ENCODE results near the gene MEGF8.
A peak's percentile ranks its signal among the peaks of the same experiment; 100 is the strongest.
"Not testable (repeated sequence)": the region's sequence is repeated elsewhere in the genome, so short reads cannot be mapped to it uniquely, and the experiment has no call there.

Gene MEGF8

DNA sequence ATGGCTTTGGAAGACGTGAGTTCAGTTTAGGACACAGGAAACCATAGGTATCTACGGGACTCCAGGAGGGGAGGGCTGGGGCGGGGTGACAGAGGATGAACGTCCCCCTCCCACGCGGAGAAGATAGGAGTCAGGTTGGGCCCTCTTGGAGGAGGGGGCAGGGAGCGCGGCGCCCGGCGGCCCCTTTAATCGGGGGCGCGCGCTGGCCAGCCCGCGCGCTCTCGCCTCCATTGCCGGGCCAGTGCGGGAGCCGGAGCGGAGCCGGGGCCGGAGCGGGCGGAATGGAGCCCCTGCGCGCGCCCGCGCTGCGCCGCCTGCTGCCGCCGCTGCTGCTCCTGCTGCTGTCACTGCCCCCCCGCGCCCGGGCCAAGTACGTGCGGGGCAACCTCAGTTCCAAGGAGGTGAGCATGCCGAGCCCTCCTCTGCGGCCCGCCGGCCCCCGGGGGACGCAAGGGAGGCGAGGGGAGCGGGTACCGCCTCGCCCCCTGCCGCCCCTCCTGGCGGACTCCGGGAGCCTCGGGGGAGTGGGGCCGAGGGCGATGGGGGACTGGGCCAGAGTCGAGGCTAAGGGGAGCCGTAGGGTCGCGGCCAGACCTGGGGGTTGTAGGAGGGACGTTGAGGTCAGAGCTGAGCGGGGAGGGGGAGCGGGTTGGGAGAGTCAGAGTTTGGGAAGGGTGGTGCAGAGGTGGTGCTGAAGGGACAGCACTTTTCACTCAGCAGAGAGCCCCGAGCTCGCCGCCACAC, 12.2 kb upstream of the MEGF8 start, which contains the start of gene TMEM145:
Gene TMEM145, plus strand, starts transcription at position 214 of the 744 bp plus-strand sequence. Its CDS starts 68 bp downstream, at position 282.
- peak; percentile 30 for DNase-seq

DNA sequence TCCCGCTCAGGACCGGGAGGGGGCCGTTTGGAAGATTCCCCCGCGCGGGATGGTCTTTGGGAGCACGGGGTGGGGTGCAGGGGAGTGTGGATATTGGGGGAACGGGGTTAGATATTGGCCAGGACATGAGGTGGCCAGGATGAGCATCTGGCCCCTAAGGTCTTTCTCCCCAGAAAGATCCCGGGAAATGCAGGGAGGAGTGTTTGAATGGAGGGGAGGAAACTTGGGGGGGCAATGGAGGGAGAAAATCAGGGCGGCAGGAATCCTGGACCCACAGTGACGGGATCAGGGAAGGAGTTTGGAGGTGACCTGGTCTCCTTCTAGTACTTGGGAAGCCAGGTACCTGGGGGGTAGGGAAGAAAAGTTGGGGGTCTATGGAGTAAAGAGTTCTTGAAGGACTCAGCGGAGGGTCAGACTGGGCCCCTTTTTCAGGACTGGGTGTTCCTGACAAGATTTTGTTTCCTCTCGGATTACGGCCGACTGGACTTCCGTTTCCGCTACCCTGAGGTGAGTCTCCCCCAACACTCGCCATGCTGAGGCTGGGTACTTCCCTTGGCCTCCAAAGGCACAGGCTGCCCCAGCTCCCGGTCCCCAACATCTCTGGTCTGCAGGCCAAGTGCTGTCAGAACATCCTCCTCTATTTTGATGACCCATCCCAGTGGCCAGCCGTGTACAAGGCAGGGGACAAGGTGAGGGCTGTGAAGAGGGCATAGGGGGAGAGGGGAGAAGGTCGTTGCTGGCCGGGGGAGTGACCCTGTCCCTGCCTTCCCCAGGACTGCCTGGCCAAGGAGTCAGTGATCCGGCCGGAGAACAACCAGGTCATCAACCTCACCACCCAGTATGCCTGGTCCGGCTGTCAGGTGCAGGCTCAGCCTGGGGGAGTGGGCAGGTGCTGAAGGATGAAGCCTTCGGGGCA, 11.3 kb upstream of the MEGF8 start:
- no peak for DNase-seq

DNA sequence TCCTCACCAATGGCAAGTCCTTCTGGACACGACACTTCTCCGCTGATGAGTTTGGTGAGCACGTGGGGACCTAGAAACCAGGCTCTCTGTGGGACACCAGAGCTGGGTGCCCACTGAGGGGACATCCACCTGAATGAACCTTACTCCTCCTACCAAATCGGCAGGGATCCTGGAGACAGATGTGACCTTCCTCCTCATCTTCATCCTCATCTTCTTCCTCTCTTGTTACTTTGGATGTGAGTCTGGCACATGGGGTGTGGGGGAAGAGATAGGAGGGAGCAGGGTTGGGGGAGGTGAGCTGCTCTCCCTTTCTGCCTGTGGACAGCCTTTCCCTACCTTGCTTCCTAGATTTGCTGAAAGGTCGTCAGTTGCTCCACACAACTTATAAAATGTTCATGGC, 10.4 kb upstream of the MEGF8 start:
- DNase-seq: no peak

DNA sequence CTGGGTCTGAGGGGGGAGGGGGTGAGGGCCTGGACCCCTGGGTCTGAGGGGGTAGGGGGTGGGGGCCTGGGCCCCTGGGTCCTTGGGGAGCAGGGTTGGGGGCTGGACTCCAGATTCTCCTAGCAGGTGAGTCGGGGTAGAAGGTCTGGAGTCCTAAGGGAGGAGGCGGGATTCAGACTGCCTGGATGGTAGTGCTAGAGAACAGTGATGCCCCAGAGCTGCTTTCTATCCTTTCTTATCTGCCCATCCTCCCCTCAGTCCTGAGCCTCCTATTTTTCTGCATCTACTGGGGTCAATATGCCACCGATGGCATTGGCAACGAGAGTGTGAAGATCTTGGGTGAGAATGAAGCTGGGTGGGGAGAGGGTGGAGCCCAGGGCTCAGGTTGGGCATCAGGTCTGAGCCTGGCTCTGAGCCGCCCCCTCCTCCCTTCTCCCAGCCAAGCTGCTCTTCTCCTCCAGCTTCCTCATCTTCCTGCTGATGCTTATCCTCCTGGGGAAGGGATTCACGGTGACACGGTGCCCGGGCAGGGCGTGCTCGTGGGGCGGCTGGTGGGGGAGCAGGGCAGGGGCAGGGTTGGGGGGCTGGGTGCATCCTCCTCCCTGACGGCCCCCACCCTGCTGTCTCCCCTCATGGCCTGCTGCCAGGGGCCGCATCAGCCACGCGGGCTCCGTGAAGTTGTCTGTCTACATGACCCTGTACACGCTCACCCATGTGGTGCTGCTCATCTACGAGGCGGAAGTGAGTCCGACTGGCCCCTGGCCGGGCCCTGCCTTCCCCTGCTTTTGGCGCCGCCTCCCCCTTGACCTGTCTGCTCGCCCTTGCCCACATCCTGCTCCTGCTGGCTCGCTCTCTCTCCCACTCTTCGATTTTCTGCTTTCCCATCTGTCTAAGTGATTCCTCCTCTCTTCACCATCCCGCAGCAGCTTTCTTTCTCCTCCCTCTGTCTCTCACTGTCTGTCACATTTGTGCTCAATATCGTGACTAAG, 8.9 kb upstream of the MEGF8 start:
- no peak for DNase-seq

DNA sequence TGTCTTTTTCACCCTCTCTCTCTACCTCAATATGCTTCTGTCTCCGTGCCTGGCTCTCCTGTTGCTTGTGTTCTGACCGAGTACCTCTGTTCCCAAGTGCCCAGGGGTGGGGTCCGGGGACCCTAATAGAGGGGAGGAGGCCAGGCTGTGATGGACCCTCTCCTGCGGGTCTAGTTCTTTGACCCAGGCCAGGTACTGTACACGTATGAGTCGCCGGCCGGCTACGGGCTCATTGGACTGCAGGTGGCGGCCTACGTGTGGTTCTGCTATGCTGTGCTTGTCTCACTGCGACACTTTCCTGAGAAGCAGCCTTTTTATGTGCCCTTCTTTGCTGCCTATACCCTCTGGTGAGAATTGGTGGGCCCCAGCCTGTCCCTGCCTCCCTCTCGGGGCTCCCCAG, 7.9 kb upstream of the MEGF8 start:
- DNase-seq: no peak

DNA sequence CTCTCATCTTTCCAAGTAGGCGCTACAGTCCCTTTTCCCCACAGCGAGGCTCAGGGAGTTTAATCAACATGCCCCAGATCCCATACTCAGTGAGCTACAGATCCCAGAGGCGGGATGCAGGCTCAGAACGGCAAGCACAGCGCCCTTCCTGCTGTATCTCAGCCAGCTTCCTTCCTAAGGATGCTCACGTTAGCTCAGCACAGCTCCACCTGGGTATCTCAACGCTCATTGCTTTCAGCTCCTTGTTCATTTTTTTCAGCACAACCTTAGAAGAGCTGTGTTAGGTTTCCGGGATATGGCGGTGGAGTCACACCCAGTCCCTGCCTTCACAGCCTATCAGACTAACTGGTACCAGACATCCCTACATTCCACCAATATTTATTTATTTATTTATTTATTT, 3.1 kb upstream of the MEGF8 start:
- no peak for DNase-seq

DNA sequence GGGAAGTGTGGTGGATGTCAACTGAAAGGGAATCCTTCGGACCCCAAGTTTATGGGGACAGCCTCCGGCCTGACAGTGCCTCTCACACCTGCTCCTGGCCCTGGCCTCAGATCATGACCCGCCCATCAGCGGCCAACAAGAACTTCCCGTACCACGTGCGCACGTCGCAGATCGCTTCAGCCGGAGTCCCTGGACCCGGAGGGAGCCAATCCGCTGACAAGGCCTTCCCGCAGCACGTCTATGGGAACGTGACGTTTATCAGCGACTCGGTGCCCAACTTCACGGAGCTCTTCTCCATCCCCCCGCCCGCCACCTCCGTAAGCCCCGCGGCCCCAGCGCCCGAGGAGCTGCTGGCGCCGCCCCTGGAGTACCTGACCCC, 2.0 kb upstream of the MEGF8 start:
- no peak for DNase-seq

DNA sequence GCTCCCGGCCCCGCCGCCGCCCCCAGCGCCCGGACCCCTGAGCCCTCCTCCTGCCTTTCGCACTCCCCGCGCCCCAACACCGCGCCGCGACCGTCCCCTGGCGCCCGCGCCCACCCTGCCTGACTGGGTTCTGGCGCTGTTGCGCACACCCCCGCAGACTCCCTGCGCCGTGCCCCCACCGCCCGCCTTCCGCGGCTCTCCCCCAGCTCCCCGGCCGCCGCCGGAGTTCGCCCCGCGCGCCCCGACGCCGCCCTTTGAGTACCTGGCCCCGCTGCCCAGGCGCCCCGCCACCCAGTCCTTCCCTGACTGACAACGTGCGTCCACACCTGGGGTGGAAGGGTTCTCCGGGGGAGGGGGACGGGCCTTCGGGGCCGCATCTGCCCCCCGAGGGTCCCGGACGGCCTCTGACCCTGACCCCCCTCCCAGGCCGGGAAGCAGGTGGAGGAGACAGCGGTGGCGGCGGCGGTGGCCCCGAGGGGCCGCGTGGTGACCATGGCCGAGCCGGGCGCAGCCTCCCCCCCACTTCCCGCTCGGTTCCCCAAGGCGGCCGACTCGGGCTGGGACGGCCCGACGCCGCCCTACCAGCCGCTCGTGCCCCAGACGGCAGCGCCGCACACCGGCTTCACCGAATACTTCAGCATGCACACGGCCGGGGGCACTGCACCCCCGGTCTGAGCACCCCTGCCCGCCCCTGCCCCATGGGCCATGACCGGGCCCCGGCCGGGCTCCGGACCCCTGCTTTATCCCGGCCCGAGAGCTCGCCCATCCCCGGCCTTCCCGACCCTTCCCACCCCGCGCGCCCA, 1.4 kb upstream of the MEGF8 start:
- no peak for DNase-seq

DNA sequence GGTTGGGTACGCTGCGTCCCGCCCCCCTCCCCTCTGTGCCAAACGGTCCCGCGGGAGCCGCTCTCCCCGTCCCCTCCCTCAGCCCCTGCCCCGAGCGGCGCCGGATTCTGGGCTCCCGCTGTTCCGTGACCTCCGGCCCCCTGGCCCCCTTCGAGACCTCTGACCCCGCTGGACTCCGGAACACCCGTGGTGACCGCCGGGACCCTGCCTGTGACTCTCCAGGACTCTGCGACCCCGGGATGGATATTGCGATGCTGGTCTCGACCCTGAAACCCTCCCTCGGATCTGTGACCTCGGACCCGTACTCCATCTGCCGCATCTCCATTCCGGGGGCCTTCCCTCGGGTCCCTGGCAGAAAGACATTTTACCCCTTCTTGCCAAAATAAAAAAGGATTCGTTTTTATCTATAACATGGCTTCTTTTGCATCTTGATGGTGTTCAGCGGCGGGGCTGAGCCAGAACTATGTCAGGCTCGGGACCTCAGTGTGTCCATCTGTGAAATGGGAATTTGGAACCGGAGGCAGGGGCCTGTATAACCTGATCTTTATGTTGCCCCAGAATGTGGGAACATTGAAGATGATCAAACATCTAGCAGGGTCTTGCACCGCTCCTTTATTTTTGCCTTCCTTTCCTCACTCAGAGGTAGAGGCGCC, 654 bp upstream of the MEGF8 start:
- no peak for DNase-seq

DNA sequence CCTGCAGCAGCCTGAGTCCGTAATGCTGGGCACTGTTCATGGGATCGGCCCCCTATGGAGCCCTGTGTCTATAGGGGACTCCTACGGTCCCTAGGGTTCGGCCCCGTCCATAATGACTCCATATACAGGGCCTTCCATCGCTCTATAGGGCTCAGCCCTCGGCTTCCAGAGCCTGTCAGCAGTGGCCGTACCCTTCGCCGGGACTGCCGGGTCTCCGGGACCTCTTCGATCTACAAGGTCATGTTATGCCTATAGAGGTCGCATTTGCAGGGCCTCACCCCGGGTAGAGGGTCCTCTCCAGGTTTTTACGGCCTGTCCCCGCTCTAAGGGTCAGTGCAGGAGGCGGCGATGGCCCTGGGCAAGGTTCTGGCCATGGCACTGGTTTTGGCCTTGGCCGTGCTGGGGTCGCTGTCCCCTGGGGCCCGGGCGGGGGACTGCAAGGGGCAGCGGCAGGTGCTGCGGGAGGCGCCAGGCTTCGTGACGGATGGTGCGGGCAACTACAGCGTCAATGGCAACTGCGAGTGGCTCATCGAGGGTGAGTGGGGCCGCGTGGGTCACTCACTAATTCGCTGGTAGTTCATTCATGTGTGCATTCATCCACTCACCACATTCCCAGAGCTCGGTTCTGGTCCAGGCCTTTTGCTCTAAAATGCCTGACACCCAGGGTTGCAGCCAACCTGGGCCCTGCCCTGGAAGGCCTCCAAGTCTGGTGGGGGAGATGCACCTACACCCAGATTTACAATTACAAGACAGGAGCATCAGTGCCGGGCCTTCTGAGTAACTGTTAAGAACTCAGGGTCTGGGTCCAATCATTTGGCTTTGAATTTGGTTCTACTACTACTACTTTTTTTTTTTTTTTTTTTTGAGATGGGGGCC, 699 bp downstream of the MEGF8 start:
- peak; percentile 35 for DNase-seq

DNA sequence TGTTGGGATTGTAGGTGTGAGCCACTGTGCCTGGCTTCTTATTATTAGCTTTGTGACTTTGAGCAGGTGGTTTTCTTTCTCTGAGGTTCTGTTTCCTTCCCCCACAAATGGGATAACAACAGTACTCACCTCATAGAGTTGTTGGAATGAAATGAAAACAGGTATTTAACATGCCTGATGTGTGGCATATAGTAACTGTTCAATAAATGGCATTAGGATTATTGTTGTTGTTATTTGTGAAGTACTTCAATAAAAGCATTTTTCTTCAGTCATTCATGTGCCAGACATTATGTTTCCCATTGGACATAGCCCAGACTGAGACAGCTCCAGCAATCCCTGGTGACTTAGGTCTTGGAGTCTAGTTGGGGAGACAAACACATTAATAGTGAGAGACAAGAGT, 1.5 kb downstream of the MEGF8 start:
- no peak for DNase-seq

DNA sequence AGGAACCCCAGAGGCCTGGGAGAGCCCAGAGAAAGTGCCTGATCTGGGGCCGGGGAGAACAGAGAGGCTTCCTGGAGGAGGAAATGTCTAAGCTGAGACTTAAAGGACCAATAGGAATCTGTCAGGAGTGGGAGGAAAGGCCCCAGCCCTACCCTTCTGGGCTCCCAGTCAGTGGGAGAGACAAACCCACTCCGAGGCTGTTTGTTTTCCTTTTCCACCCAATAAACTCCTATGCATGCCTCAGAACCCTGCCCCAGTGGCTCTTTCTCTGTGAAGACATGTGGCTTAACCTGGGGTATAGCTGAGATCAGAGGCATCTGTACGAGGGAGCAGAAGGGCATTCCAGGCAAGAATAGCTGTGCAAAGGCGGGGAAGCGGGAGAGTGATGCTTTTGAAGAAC, 1.9 kb downstream of the MEGF8 start:
- DNase-seq: no peak

DNA sequence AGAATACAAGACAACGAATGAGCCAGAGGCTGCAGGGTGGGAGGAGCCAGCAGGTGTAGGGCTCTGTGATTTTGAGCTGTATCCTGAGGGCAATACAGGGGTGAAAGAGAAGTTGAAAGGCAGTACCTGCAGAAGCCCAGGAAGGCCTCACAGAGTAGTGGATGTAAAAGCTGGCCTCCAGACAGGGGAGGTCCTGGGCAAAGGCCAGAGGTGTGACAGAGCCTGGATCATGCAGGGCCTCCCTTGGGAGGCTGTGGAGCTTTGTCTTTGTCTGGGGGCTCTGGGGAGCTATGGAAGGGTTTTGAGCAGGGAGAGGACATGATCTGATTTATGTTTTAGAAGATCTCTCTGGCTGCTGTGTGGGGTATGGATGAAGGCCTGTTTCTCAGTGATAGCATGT, 2.7 kb downstream of the MEGF8 start:
- no peak for DNase-seq

DNA sequence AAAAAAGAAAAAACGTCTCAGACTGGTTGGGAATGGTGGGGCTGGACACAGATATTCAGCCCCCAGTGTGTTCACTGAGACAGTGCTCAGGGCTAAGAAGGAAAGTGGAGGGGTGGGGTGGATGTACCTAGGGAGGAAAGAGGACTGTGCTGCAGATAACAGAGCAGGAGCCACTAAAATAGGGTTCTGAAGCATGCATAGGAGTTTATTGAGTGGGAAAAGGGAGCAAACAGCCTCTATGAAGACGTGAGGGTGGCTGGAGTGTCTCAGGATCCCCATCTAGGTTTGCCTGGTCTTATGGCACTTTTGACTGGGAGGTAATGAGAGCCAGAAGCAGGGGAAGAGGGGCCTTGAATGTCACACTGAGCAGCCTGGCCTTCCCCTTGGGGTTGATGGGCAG, 3.4 kb downstream of the MEGF8 start:
- DNase-seq: no peak

DNA sequence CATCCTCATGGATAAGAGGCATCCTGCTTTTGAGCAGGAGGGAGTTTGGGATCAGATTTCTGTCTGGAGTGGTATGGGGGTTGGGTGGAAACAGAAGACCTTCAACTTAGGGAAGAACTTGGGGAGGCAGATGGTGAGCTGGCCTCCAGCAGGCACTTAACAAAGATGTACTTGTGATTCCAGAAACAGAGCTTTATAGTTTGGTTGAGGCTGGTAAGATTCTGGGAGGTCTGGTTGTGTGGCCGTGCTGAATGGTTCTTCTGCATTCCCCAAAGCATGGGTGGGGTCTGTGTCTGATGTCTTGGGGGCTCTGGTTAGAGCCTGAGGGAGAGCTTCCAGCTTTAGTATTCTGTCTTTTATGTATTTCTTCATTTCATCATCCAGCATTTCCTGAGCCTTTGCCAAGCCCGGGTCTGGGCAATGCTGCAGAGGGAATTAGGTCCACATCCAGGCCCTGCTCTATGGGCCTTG, 4.8 kb downstream of the MEGF8 start:
- no peak for DNase-seq

DNA sequence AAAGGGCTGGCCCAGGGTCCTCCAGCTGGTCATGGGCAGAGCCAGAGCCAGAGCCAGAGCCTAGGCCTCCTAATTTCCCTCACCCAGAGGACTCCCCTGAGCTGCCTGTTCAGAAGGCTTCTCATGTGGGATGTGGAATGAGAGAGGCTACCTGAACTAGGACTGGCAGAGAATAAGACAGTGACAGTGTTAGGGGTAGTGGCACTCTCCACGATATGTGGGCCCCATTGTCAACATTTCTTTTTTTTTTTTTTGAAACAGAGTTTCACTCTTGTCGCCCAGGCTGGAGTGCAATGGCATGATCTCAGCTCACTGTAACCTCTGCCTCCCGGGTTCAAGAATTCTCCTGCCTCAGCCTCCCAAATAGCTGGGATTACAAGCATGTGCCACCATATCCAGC, 5.9 kb downstream of the MEGF8 start:
- DNase-seq: not testable (repeated sequence)

DNA sequence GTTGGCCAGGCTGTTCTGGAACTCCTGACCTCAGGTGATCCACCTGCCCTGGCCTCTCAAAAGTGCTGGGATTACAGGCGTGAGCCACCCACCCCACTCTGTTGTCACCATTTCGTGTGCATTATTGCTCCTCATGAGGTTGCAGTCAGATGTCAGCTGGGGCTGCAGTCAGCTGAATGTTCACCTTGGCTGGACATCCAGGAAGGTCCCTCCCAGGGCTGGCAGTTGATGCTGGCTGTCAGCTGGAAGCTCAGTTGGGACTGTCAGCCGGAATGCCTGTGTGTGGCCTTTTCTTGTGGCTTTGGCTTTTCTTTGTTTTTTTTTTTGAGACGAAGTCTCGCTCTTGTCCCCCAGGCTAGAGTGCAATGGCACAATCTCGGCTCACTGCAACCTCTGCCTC, 6.6 kb downstream of the MEGF8 start:
- no peak for DNase-seq

DNA sequence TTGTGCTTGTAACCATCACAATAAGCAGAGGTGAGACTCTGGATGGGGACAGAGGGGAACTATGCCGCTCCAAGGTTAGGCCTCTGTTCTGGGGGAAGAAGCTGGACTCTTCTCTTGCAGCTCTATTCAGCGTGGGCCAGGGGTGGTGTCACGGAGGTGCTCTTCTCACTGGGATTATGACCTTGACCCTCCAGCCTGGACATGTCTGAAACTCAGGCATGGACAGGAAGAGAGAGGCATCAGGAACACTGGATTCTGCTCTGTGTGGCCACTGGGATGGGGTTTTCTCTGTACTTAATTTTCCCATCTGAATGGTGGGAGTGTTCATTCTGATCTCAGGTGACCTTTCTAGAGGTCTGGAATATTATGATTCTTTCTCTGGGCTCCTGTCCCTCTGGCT, 7.6 kb downstream of the MEGF8 start:
- no peak for DNase-seq

DNA sequence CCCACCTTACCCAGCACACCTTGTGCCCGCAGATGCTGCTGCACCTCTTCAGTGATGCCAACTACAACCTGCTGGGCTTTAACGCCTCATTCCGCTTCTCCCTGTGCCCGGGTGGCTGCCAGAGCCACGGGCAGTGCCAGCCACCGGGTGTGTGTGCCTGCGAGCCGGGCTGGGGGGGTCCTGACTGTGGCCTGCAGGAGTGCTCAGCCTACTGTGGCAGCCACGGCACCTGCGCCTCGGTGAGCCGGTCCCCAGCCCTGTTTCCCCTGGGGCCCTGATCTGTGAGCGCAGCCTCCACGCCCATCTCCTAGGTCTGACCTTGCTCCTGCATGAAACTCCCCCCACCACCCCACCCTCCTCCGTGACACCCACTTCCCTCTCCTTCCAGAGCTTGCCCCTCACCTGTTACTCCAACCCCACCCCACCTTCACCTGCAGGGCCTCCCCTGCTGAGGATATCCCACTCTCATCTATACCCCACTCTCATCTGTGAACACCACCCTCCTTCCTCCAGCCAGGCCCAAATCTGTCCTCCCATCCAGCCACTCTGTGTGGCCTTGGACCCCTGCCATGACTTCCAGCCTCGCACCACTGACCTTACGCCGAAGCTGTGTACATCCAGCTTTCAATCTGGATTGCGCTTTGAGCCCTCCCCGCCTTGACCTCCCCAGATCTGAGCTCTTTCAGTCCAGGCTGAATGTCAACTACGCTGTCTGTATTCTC, 8.7 kb downstream of the MEGF8 start:
- DNase-seq: no peak
